HCT116 (cell line): ENCODE measurements around the gene CACNA1C.

Source experiments
- ATF3 ChIP-seq: IDR thresholded peaks from 2 replicates; pipeline ENCODE4 v1.6.1; 2012
- CBX3 ChIP-seq: IDR thresholded peaks from 2 replicates; pipeline ENCODE4 v1.6.1; 2012; ENCODE audit warnings: low read depth
- CEBPB ChIP-seq: IDR thresholded peaks from 2 replicates; pipeline ENCODE4 v1.6.1; 2012; ENCODE audit warnings: low read depth
- CTCF ChIP-seq, 3 experiments: fragments of 200-600 bp in 1 of 3; sonication (generic) in 1 of 3; IDR thresholded peaks in 2 of 3; conservative IDR thresholded peaks in 1 of 3; 2 replicates each; pipeline ENCODE4 v1.5.1; 2012 to 2017; ENCODE audit warnings: low read depth in 2 of 3, low read length in 2 of 3, antibody characterized with exemption in 1 of 3, borderline replicate concordance in 1 of 3, control low read depth in 1 of 3, mild to moderate bottlenecking in 1 of 3, mixed read lengths in 1 of 3, mixed run types in 1 of 3, moderate library complexity in 1 of 3; ENCODE audit not compliant: insufficient read depth in 1 of 3
- ELF1 ChIP-seq: IDR thresholded peaks from 2 replicates; pipeline ENCODE4 v1.6.1; 2012; ENCODE audit warnings: low read depth, borderline replicate concordance
- EZH2phosphoT487 ChIP-seq: fragments of 200-600 bp; IDR thresholded peaks from 2 replicates; pipeline ENCODE4 v1.6.1; 2018; ENCODE audit warnings: antibody characterized with exemption, borderline replicate concordance
- POLR2A ChIP-seq: IDR thresholded peaks from 2 replicates; pipeline ENCODE4 v1.7.0; 2011; ENCODE audit warnings: borderline replicate concordance; ENCODE audit not compliant: insufficient read depth, insufficient read length; ENCODE audit errors: extremely low read depth
- POLR2AphosphoS5 ChIP-seq: IDR thresholded peaks from 2 replicates; pipeline ENCODE4 v1.6.1; 2011; ENCODE audit warnings: mild to moderate bottlenecking, low read depth, low read length, moderate library complexity
- REST ChIP-seq: IDR thresholded peaks from 2 replicates; pipeline ENCODE4 v1.6.1; 2012; ENCODE audit warnings: low read depth
- TCF7L2 ChIP-seq: IDR thresholded peaks from 2 replicates; pipeline ENCODE4 v1.7.0; 2011; ENCODE audit warnings: borderline replicate concordance, inconsistent platforms; ENCODE audit not compliant: insufficient read depth, insufficient read length; ENCODE audit errors: extremely low read depth

GRCh38 chr12:2485681-2486080, 432.9 kb downstream of the CACNA1C start:
- TF ChIP-seq TCF7L2 (no peak), CEBPB (no peak), POLR2A (no peak), CTCF (IDR thresholded peaks at IDR 0.05 in 2 of 3, conservative IDR thresholded peaks at IDR 0.05 in 1 of 3; ENCODE audit: borderline replicate concordance in 1 of 3, insufficient read depth in 1 of 3, low read depth in 2 of 3, low read length in 2 of 3) (no peak), CBX3 (no peak), REST (no peak), POLR2AphosphoS5 (no peak), EZH2phosphoT487 (no peak), ELF1 (no peak), ATF3 (no peak)
